H1 (cell line): ENCODE results near the gene BLOC1S3. TPM values are rescaled to one million over a fixed set of nuclear protein-coding genes. Genes with fewer than 3 reads are reported as not detected.

Experiments
- CTCF ChIA-PET: fragments of 300-600 bp; sonication (Branson Sonifier 250); formaldehyde crosslinking; loops from one replicate; lab custom pipeline; 2021; ENCODE audit not compliant: partially characterized antibody; lab: Charles Lee
- POLR2A ChIA-PET: fragments of 300-600 bp; sonication (Branson Sonifier 250); formaldehyde crosslinking; loops from one replicate; lab custom pipeline; 2021; ENCODE audit warnings: inconsistent platforms; ENCODE audit not compliant: partially characterized antibody; lab: Charles Lee
- DNase-seq, 2 experiments: peaks; one replicate each; pipeline versions ENCODE4 v3.0.0 to v3.0.0-alpha.2; 2010 to 2022; ENCODE audit warnings: low spot score in 2 of 2, low read depth in 1 of 2, mixed read lengths in 1 of 2
- FAIRE-seq: peaks from 2 replicates; lab custom pipeline; 2011; peaks lifted over from hg19 to GRCh38; lab: Jason Lieb, UNC
- H2AFZ ChIP-seq: 2 replicates; pipeline ENCODE4 v1.8.1; 2012; ENCODE audit warnings: low read length, inconsistent platforms
- H2AK5ac ChIP-seq: 2 replicates; pipeline ENCODE4 v1.6.1; 2013; ENCODE audit warnings: low read depth, low read length
- H2BK120ac ChIP-seq: replicated peaks from 2 replicates; pipeline ENCODE3; 2013; ENCODE audit warnings: low read depth, low read length, inconsistent platforms
- H2BK12ac ChIP-seq: 2 replicates; pipeline ENCODE4 v1.6.1; 2013; ENCODE audit warnings: low read depth, low read length
- H2BK15ac ChIP-seq: 2 replicates; pipeline ENCODE4 v1.6.1; 2013; ENCODE audit warnings: low read length
- H2BK20ac ChIP-seq: 2 replicates; pipeline ENCODE4 v1.6.1; 2013; ENCODE audit warnings: low read length
- H2BK5ac ChIP-seq: 2 replicates; pipeline ENCODE4 v1.6.1; 2013; ENCODE audit warnings: low read depth, low read length
- H3K14ac ChIP-seq: 2 replicates; pipeline ENCODE4 v1.6.1; 2013; ENCODE audit warnings: inconsistent platforms; ENCODE audit not compliant: insufficient read length
- H3K18ac ChIP-seq: 2 replicates; pipeline ENCODE4 v1.6.1; 2013; ENCODE audit warnings: low read length; ENCODE audit errors: extremely low read depth
- H3K23ac ChIP-seq: 2 replicates; pipeline ENCODE4 v1.6.1; 2013; ENCODE audit warnings: inconsistent platforms; ENCODE audit not compliant: insufficient read length
- H3K23me2 ChIP-seq: 2 replicates; pipeline ENCODE4 v1.6.1; 2013; ENCODE audit warnings: low read depth, low read length
- H3K27ac ChIP-seq: 2 replicates; pipeline ENCODE4 v1.6.1; 2011; ENCODE audit warnings: low read depth, low read length, inconsistent platforms
- H3K27me3 ChIP-seq, 4 experiments: replicated peaks in 1 of 4; 1 replicate in 1 of 4; 2 replicates in 3 of 4; pipeline versions ENCODE4 v1.6.1 to v1.8.1; 2011 to 2013; ENCODE audit warnings: low read length in 3 of 4, mild to moderate bottlenecking in 3 of 4, inconsistent platforms in 2 of 4, mixed read lengths in 2 of 4, moderate library complexity in 1 of 4; ENCODE audit not compliant: control insufficient read depth in 3 of 4, insufficient read depth in 3 of 4; ENCODE audit errors: extremely low read depth in 1 of 4
- H3K36me3 ChIP-seq, 4 experiments: 2 replicates each; pipeline versions ENCODE4 v1.6.1 to v1.8.1; 2011 to 2013; ENCODE audit warnings: mild to moderate bottlenecking in 4 of 4, low read length in 3 of 4, moderate library complexity in 2 of 4, control low read depth in 1 of 4, inconsistent platforms in 1 of 4; ENCODE audit not compliant: insufficient read depth in 4 of 4, control insufficient read depth in 2 of 4
- H3K4ac ChIP-seq: replicated peaks from 2 replicates; pipeline ENCODE3; 2013; ENCODE audit warnings: low read length, low read depth, mixed read lengths, inconsistent platforms; ENCODE audit not compliant: insufficient read length
- H3K4me1 ChIP-seq, 4 experiments: replicated peaks in 1 of 4; 1 replicate in 1 of 4; 2 replicates in 3 of 4; pipeline versions ENCODE4 v1.6.1 to v1.8.1; 2011 to 2013; ENCODE audit warnings: low read length in 3 of 4, inconsistent platforms in 2 of 4, mixed read lengths in 1 of 4; ENCODE audit not compliant: insufficient read depth in 4 of 4, control insufficient read depth in 3 of 4
- H3K4me2 ChIP-seq, 2 experiments: 2 replicates each; pipeline versions ENCODE4 v1.6.1 to v1.8.1; 2011 to 2013; ENCODE audit warnings: low read depth in 2 of 2, low read length in 2 of 2, control low read depth in 1 of 2, inconsistent platforms in 1 of 2, mild to moderate bottlenecking in 1 of 2; ENCODE audit not compliant: insufficient read depth in 1 of 2
- H3K4me3 ChIP-seq, 4 experiments: fragments of 200-600, 300-600 bp in 1 of 4; sonication (generic), shearing (Covaris generic), sonication (Bioruptor Twin) in 1 of 4; 2 replicates each; pipeline versions ENCODE4 v1.5.1 to v1.8.1; 2011 to 2016; ENCODE audit warnings: low read length in 4 of 4, low read depth in 3 of 4, control low read depth in 2 of 4, inconsistent platforms in 2 of 4, mild to moderate bottlenecking in 2 of 4, mixed read lengths in 1 of 4, moderate library complexity in 1 of 4; ENCODE audit not compliant: insufficient read depth in 2 of 4; ENCODE audit errors: extremely low read depth in 1 of 4
- H3K56ac ChIP-seq: replicated peaks from 2 replicates; pipeline ENCODE3; 2013; ENCODE audit warnings: low read depth, mild to moderate bottlenecking, mixed read lengths, low read length, inconsistent platforms; ENCODE audit not compliant: insufficient read length
- H3K79me1 ChIP-seq: 2 replicates; pipeline ENCODE4 v1.6.1; 2013; ENCODE audit warnings: low read depth, low read length, control low read depth
- H3K79me2 ChIP-seq, 2 experiments: 2 replicates each; pipeline versions ENCODE4 v1.6.1 to v1.8.1; 2012 to 2013; ENCODE audit warnings: low read length in 2 of 2, mild to moderate bottlenecking in 2 of 2, inconsistent platforms in 1 of 2; ENCODE audit not compliant: insufficient read depth in 2 of 2, control insufficient read depth in 1 of 2
- H3K9ac ChIP-seq, 4 experiments: replicated peaks in 1 of 4; 1 replicate in 1 of 4; 2 replicates in 3 of 4; pipeline versions ENCODE4 v1.6.1 to v1.8.1; 2011 to 2013; ENCODE audit warnings: low read depth in 3 of 4, low read length in 3 of 4, control low read depth in 2 of 4, mild to moderate bottlenecking in 2 of 4, moderate library complexity in 2 of 4, inconsistent platforms in 1 of 4; ENCODE audit errors: extremely low read depth in 1 of 4
- H3K9me3 ChIP-seq, 2 experiments: 2 replicates each; pipeline versions ENCODE4 v1.6.1 to v1.8.1; 2012 to 2013; ENCODE audit warnings: mild to moderate bottlenecking in 2 of 2, moderate library complexity in 2 of 2, control low read depth in 1 of 2, inconsistent platforms in 1 of 2, low read depth in 1 of 2, low read length in 1 of 2, mixed read lengths in 1 of 2; ENCODE audit not compliant: insufficient read depth in 2 of 2
- H4K20me1 ChIP-seq, 2 experiments: replicated peaks in 1 of 2; 2 replicates each; pipeline versions ENCODE3 to v1.8.1; 2011 to 2013; ENCODE audit warnings: inconsistent platforms in 2 of 2, low read length in 2 of 2, mild to moderate bottlenecking in 1 of 2; ENCODE audit not compliant: insufficient read depth in 2 of 2, control insufficient read depth in 1 of 2
- H4K5ac ChIP-seq: 2 replicates; pipeline ENCODE4 v1.6.1; 2013; ENCODE audit warnings: low read length, low read depth, mixed read lengths, inconsistent platforms; ENCODE audit not compliant: insufficient read length
- H4K8ac ChIP-seq: 2 replicates; pipeline ENCODE4 v1.8.0; 2013; ENCODE audit warnings: mild to moderate bottlenecking, moderate library complexity, low read length, inconsistent platforms; ENCODE audit not compliant: insufficient read depth; ENCODE audit errors: extremely low read depth
- H4K91ac ChIP-seq: replicated peaks from 2 replicates; pipeline ENCODE3; 2013; ENCODE audit warnings: low read length, mixed read lengths, inconsistent platforms; ENCODE audit not compliant: insufficient read length
- ASH2L ChIP-seq: fragments of 200-600, 300-600 bp; sonication (generic); IDR thresholded peaks from one replicate; pipeline ENCODE4 v1.7.1; 2017; ENCODE audit warnings: low read length
- BRCA1 ChIP-seq: IDR thresholded peaks from 2 replicates; pipeline ENCODE4 v1.6.1; 2012; ENCODE audit warnings: low read depth, low read length, improper control_type of control experiment
- CBX5 ChIP-seq: fragments of 300-800, 300-1000 bp; sonication (generic); IDR thresholded peaks from 2 replicates; pipeline ENCODE4 v1.7.1; 2016; ENCODE audit warnings: antibody characterized with exemption, low read length, low read depth
- CTBP2 ChIP-seq: IDR thresholded peaks from 2 replicates; pipeline ENCODE4 v1.7.0; 2011; ENCODE audit warnings: borderline replicate concordance, mild to moderate bottlenecking, moderate library complexity, mixed read lengths, low read length; ENCODE audit not compliant: insufficient read depth, insufficient read length
- EGR1 ChIP-seq: IDR thresholded peaks from 2 replicates; pipeline ENCODE4 v1.6.1; 2011; ENCODE audit warnings: low read depth, low read length, borderline replicate concordance
- FOSL1 ChIP-seq: IDR thresholded peaks from 2 replicates; pipeline ENCODE4 v1.6.1; 2011; ENCODE audit warnings: mild to moderate bottlenecking, low read depth, low read length, moderate library complexity; ENCODE audit not compliant: insufficient read depth
- JUND ChIP-seq: IDR thresholded peaks from 2 replicates; pipeline ENCODE4 v1.6.1; 2011; ENCODE audit warnings: mild to moderate bottlenecking, improper control_type of control experiment, low read length
- NRF1 ChIP-seq: IDR thresholded peaks from 2 replicates; pipeline ENCODE4 v1.6.1; 2011; ENCODE audit warnings: mild to moderate bottlenecking, low read depth, low read length, improper control_type of control experiment
- POLR2A ChIP-seq, 2 experiments: IDR thresholded peaks; 1 replicate in 1 of 2; 2 replicates in 1 of 2; pipeline ENCODE4 v1.6.1; 2011; ENCODE audit warnings: low read depth in 2 of 2, low read length in 2 of 2, mild to moderate bottlenecking in 2 of 2; ENCODE audit errors: control extremely low read depth in 1 of 2
- SUZ12 ChIP-seq: fragments of 200-600 bp; sonication (generic); IDR thresholded peaks from 2 replicates; pipeline ENCODE4 v1.6.1; 2012; ENCODE audit warnings: mild to moderate bottlenecking, inconsistent platforms, low read length, moderate library complexity, mixed read lengths
- TCF12 ChIP-seq: IDR thresholded peaks from 2 replicates; pipeline ENCODE4 v1.6.1; 2011; ENCODE audit warnings: low read depth, mild to moderate bottlenecking, low read length
- WGBS, 2 experiments: shearing (Covaris generic) in 1 of 2; methylation state at CpG; one replicate each; pipeline versions ENCODE4 v1.1.6 to v1.1.7; 2013 to 2015; ENCODE audit warnings: low lambda C conversion rate in 2 of 2, mixed read lengths in 2 of 2, inconsistent platforms in 1 of 2, low coverage in 1 of 2, missing lambda C conversion rate in 1 of 2; ENCODE audit not compliant: insufficient replicate concordance in 2 of 2, insufficient coverage in 1 of 2, insufficient read length in 1 of 2; ENCODE audit errors: extremely low coverage in 1 of 2, missing lambda C conversion rate in 1 of 2; 5-methylcytosine and 5-hydroxymethylcytosine counted together
- polyA plus RNA-seq, 7 experiments: library from polyadenylated mRNA; depleted of rRNA in 3 of 7; stranded (reverse) in 5 of 7; unstranded in 2 of 7; fragments of >200 nt in 5 of 7; fragments of 200-250 nt in 2 of 7; gene quantifications; 1 replicate in 5 of 7; 2 replicates in 1 of 7; 4 replicates in 1 of 7; pipeline versions ENCODE4 v1.2.1 to v1.2.3, GENCODE V29; 2011 to 2013; ENCODE audit warnings: missing spikeins in 2 of 7, mixed read lengths in 2 of 7
- total RNA-seq: library from RNA; stranded (reverse); fragmentation: NEBNext Ultra II Directional; extraction: Animal tissue kit (Norgen Biotek cat#: 25700); gene quantifications from 2 replicates; pipeline ENCODE4 v1.2.1, GENCODE V29; 2021
- TF ChIP-seq, protein P1 (sequence below): IDR thresholded peaks from 2 replicates; pipeline ENCODE4 v1.6.1; 2012; ENCODE audit warnings: inconsistent platforms

Gene BLOC1S3
- total and polyA plus RNA-seq, 2 of the 8 experiments (the other 6 are each of a cell fraction or from before 2014, with no cell fraction given) = 6.0 to 6.1 TPM

DNA sequence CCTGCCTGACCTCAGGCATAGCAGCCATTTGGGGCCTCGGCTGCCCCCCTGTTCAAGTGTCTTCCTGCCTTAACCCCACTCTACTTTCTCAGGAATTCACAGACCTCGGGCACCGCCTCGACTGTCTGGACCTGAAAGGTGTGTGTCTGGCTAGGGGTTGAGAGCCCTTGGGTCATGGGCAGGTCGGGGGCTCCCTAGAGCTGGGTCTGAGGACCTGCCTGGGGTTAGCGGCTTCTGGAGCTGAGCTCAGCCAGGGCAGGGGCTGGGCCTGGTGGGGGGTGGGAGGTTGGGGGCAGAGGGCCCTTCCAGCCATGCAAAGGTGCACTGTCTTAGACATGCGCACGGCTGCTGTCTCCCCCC, 38.5 kb upstream of the BLOC1S3 start:
- Histone ChIP-seq H3K9me3 (no peaks in the 10 kb centered on the region), H3K4ac (no peak overlapping the region), H2BK20ac (no peak overlapping the region), H4K20me1 (peaks cover 3 to 11% of the 10 kb centered on the region in 2 experiments), H3K4me1 (peaks cover 0 to 18% (median 8%) of the 10 kb centered on the region in 4 experiments; a peak in 5 of 7 replicates), H2BK120ac (no peak overlapping the region), H2BK12ac (no peak overlapping the region), H3K4me3 (no peak overlapping the region), H2AK5ac (no peak overlapping the region), H4K5ac (no peak overlapping the region), H3K18ac (no peak overlapping the region), H4K8ac (no peak overlapping the region), H2BK15ac (no peak overlapping the region), H3K14ac (no peak overlapping the region), H3K4me2 (no peak overlapping the region), H2AFZ (no peak overlapping the region), H3K23ac (no peak overlapping the region), H3K79me1 (peaks cover 12% of the 10 kb centered on the region), H3K79me2 (peaks cover 0 to 15% of the 10 kb centered on the region in 2 experiments; a peak in 1 of 4 replicates), H3K27ac (0 out of 2 replicates have a peak overlapping the region, but pooled peaks have one; percentile 38), H3K9ac (no peak overlapping the region; a peak in 1 of 7 replicates), H3K27me3 (no peaks in the 10 kb centered on the region), H3K36me3 (peaks cover 2 to 13% (median 7%) of the 10 kb centered on the region in 4 experiments; a peak in 4 of 8 replicates), H4K91ac (no peak overlapping the region), H3K56ac (no peak overlapping the region), H2BK5ac (peak overlapping the region; percentile 44; the same call in 1 of the 2 replicates), H3K23me2 (no peaks in the 10 kb centered on the region)
- FAIRE-seq (no peak), DNase-seq (no peak)
- WGBS, 2 experiments = 80% methylated on average over 6 of the region's 8 CpGs; no CpG with 5 or more reads in 1 of the 2 experiments
- ChIA-PET POLR2A (interaction anchor here (1.9 kb wide), 1 partner anchor 9 kb away, joined by 4 read pairs; no protein-coding TSS in a partner anchor), CTCF (interaction anchor here (0.5 to 2.8 kb wide), 8 partner anchors 9 to 51 kb away, joined by 3 to 5 read pairs (median 3); no protein-coding TSS in a partner anchor)
- TF ChIP-seq FOSL1 (no peak), CTBP2 (no peak), TCF12 (no peak), SUZ12 (no peak), CBX5 (no peak), ASH2L (no peak), BRCA1 (no peak), JUND (no peak), EGR1 (no peak), POLR2A (IDR thresholded peaks at IDR 0.05; ENCODE audit: control extremely low read depth in 1 of 2, low read depth in 2 of 2, low read length in 2 of 2) (no peak), NRF1 (no peak)
- TF ChIP-seq, protein P1, sequence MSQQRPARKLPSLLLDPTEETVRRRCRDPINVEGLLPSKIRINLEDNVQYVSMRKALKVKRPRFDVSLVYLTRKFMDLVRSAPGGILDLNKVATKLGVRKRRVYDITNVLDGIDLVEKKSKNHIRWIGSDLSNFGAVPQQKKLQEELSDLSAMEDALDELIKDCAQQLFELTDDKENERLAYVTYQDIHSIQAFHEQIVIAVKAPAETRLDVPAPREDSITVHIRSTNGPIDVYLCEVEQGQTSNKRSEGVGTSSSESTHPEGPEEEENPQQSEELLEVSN = no peak
